ENCODE results near the gene P2RX3.
A peak's percentile ranks its signal among the peaks of the same experiment; 100 is the strongest.
"Not testable (repeated sequence)": the region's sequence is repeated elsewhere in the genome, so short reads cannot be mapped to it uniquely, and the experiment has no call there.

P2RX3 gene

GRCh38 chr11:57395905-57396623, 57.9 kb downstream of the P2RX3 start:
- no peak for DNase-seq (ENCODE audit: low read depth in 4 of 4, low spot score in 1 of 4)

GRCh38 chr11:57396744-57397143, 58.6 kb downstream of the P2RX3 start:
- no peak for DNase-seq (ENCODE audit: low read depth in 4 of 4, low spot score in 1 of 4)

- no peak for DNase-seq (ENCODE audit: low read depth in 4 of 4, low spot score in 1 of 4)
These were observed 59.3 kb downstream of the P2RX3 start for GRCh38 chr11:57397394-57397990.

- DNase-seq (ENCODE audit: low read depth in 4 of 4, low spot score in 1 of 4) = no peak
These were observed 61.1 kb downstream of the P2RX3 start for GRCh38 chr11:57399221-57399620.

- no peak for DNase-seq (ENCODE audit: low read depth in 4 of 4, low spot score in 1 of 4)
These were observed 61.9 kb downstream of the P2RX3 start for GRCh38 chr11:57399972-57400578.

GRCh38 chr11:57402188-57403002, 64.2 kb downstream of the P2RX3 start:
- no peak for DNase-seq (ENCODE audit: low read depth in 4 of 4, low spot score in 1 of 4)

GRCh38 chr11:57403003-57403801, 65.0 kb downstream of the P2RX3 start:
- DNase-seq (ENCODE audit: low read depth in 4 of 4, low spot score in 1 of 4) = not testable (repeated sequence)

- DNase-seq (ENCODE audit: low read depth in 4 of 4, low spot score in 1 of 4) = no peak
These were observed 65.6 kb downstream of the P2RX3 start for GRCh38 chr11:57403802-57404147.

GRCh38 chr11:57405271-57405860, 67.2 kb downstream of the P2RX3 start:
- no peak for DNase-seq (ENCODE audit: low read depth in 4 of 4, low spot score in 1 of 4)

GRCh38 chr11:57406337-57406904, 68.3 kb downstream of the P2RX3 start:
- peak in 1 of 4 experiments; percentile 43 for DNase-seq (ENCODE audit: low read depth in 4 of 4, low spot score in 1 of 4)

GRCh38 chr11:57407010-57407920, 69.1 kb downstream of the P2RX3 start:
- DNase-seq (ENCODE audit: low read depth in 4 of 4, low spot score in 1 of 4) = no peak

- DNase-seq (ENCODE audit: low read depth in 4 of 4, low spot score in 1 of 4) = no peak
These were observed 69.9 kb downstream of the P2RX3 start for GRCh38 chr11:57407941-57408475.

GRCh38 chr11:57408771-57409170, 70.6 kb downstream of the P2RX3 start:
- no peak for DNase-seq (ENCODE audit: low read depth in 4 of 4, low spot score in 1 of 4)

GRCh38 chr11:57409321-57410100, 71.4 kb downstream of the P2RX3 start:
- DNase-seq (ENCODE audit: low read depth in 4 of 4, low spot score in 1 of 4) = no peak

- DNase-seq (ENCODE audit: low read depth in 4 of 4, low spot score in 1 of 4) = no peak
These were observed 72.1 kb downstream of the P2RX3 start for GRCh38 chr11:57410287-57410686.

- no peak for DNase-seq (ENCODE audit: low read depth in 4 of 4, low spot score in 1 of 4)
These were observed 75.5 kb downstream of the P2RX3 start for GRCh38 chr11:57413681-57414080.

- DNase-seq (ENCODE audit: low read depth in 4 of 4, low spot score in 1 of 4) = no peak
These were observed 76.6 kb downstream of the P2RX3 start for GRCh38 chr11:57414612-57415212.

- DNase-seq (ENCODE audit: low read depth in 4 of 4, low spot score in 1 of 4) = no peak
These were observed 78.3 kb downstream of the P2RX3 start for GRCh38 chr11:57416436-57416835.
